A673 (cell line): ENCODE results near the gene AAR2. TPM values are rescaled to one million over a fixed set of nuclear protein-coding genes. Genes with fewer than 3 reads are reported as not detected.

ENCODE experiments used
- BruUV-seq: library from RNA; stranded (reverse); fragments of 400-500 nt; replicated peaks from 2 replicates; lab custom pipeline; 2021; lab: Mats Ljungman, UMichigan
- CTCF ChIA-PET: fragments of 300-600 bp; sonication (Branson Sonifier 250); formaldehyde crosslinking; loops from one replicate; lab custom pipeline; 2022; ENCODE audit warnings: antibody characterized with exemption; lab: Charles Lee
- POLR2A ChIA-PET: fragments of 300-600 bp; sonication (Branson Sonifier 250); formaldehyde crosslinking; loops from one replicate; lab custom pipeline; 2022; ENCODE audit warnings: antibody characterized with exemption; ENCODE audit not compliant: low non-redundant PET; lab: Charles Lee
- DNase-seq: peaks from one replicate; pipeline ENCODE4 v3.0.0-alpha.2; 2015; ENCODE audit warnings: low spot score
- H3K27ac ChIP-seq: fragments of 200-600 bp; sonication (generic); 2 replicates; pipeline ENCODE4 v1.5.1; 2016; ENCODE audit warnings: mixed run types, low read depth, mild to moderate bottlenecking, mixed read lengths, antibody characterized with exemption, low read length; ENCODE audit not compliant: poor library complexity, severe bottlenecking
- H3K27me3 ChIP-seq: fragments of 200-600 bp; sonication (generic); replicated peaks from 2 replicates; pipeline ENCODE4 v1.6.1; 2017; ENCODE audit warnings: mixed run types, low read depth, mild to moderate bottlenecking, mixed read lengths, antibody characterized with exemption, low read length; ENCODE audit not compliant: insufficient read depth, poor library complexity
- H3K36me3 ChIP-seq: fragments of 200-600 bp; sonication (generic); 2 replicates; pipeline ENCODE4 v1.6.1; 2016; ENCODE audit warnings: mixed run types, mild to moderate bottlenecking, mixed read lengths, antibody characterized with exemption, low read length; ENCODE audit not compliant: insufficient read depth, poor library complexity, severe bottlenecking
- H3K4me1 ChIP-seq: fragments of 200-600 bp; sonication (generic); 2 replicates; pipeline ENCODE4 v1.6.1; 2017; ENCODE audit warnings: mixed run types, mild to moderate bottlenecking, mixed read lengths, antibody characterized with exemption, low read length; ENCODE audit not compliant: insufficient read depth, poor library complexity, severe bottlenecking
- H3K4me3 ChIP-seq: fragments of 200-600 bp; sonication (generic); 2 replicates; pipeline ENCODE4 v1.5.1; 2016; ENCODE audit warnings: low read depth, mixed run types, mild to moderate bottlenecking, mixed read lengths, low read length; ENCODE audit not compliant: poor library complexity, severe bottlenecking
- H3K9me3 ChIP-seq: fragments of 200-600 bp; sonication (generic); 2 replicates; pipeline ENCODE4 v1.6.1; 2016; ENCODE audit warnings: mixed run types, low read depth, mild to moderate bottlenecking, mixed read lengths, antibody characterized with exemption, low read length; ENCODE audit not compliant: poor library complexity, severe bottlenecking
- EZH2 ChIP-seq: fragments of 200-600 bp; sonication (generic); IDR thresholded peaks from 2 replicates; pipeline ENCODE4 v1.6.1; 2017; ENCODE audit warnings: borderline replicate concordance, low read depth, mild to moderate bottlenecking, mixed read lengths, antibody characterized with exemption, low read length; ENCODE audit not compliant: poor library complexity, severe bottlenecking
- intact Hi-C: fragments of 100-400 bp; cut with micrococcal nuclease; formaldehyde crosslinking; loops from one replicate; pipeline ENCODE4 v1.10.0; 2022; ENCODE audit not compliant: unreplicated experiment
- total RNA-seq: library from RNA; stranded (reverse); gene quantifications from 2 replicates; pipeline ENCODE4 v1.2.3, GENCODE V29; 2021
- TF ChIP-seq, protein P1 (sequence below): fragments of 300-800, 200-600 bp; sonication (generic); conservative IDR thresholded peaks from 2 replicates; pipeline ENCODE4 v1.5.1; 2017; ENCODE audit warnings: low read depth, mild to moderate bottlenecking, antibody characterized with exemption, low read length, moderate library complexity, mixed read lengths

AAR2 gene
- total RNA-seq, 1 experiment from 2014 or later, result 33.6 TPM

DNA sequence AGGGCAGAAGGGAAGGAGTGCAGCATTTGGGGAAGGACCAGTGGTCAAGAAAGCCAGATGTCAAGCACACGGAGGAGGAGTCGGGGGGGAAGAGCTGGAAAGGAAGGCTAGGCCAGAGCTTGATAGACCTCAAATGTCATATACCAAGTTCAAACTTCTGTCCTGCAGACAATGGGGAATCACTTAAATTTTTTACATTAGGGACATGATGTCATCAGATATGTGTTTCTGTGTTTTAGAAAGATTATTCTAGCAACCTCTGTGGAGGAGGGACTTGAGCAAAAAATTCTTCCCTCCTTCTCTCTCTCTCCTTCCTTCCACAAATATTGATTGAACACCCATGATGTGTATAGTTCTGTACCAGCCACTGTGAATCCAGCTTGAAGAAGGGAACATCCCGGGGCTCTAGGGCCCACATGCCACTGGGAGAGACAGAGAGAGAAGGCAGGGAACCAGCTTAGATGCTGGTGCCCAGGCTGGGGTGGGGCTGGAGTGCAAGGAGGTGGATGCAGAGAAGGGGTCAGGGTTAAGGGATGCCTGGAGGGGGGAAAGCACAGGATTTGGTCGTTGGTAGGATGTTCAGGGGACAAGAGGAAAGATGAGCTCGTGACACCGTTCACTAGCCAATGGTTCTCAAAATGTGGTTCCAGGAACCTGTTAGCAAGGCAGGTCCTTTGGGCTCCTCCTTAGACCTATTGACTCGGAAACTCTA lies 19.8 kb upstream of the AAR2 start:
- POLR2A ChIA-PET, result no interaction called here

DNA sequence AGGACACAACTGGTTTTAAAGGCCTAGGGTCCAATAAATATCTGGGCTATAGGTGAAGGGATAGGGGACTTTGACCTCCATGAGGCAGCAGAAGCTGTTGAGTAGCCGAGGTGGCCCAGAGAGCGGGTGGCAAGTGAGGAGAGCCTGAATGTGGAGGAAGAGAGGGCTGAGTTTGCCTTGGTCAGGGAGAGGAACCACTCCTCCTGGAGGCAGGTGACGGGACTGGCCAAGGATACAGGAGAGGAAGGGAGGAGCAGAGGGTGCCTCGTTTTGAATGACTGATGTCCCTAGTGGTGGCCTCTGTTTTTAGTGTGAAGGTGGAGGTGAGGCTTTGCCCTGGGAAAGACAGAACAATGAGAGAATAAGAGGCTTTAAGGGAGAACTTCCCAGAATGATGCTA lies 19.1 kb upstream of the AAR2 start:
- TF ChIP-seq, protein P1, sequence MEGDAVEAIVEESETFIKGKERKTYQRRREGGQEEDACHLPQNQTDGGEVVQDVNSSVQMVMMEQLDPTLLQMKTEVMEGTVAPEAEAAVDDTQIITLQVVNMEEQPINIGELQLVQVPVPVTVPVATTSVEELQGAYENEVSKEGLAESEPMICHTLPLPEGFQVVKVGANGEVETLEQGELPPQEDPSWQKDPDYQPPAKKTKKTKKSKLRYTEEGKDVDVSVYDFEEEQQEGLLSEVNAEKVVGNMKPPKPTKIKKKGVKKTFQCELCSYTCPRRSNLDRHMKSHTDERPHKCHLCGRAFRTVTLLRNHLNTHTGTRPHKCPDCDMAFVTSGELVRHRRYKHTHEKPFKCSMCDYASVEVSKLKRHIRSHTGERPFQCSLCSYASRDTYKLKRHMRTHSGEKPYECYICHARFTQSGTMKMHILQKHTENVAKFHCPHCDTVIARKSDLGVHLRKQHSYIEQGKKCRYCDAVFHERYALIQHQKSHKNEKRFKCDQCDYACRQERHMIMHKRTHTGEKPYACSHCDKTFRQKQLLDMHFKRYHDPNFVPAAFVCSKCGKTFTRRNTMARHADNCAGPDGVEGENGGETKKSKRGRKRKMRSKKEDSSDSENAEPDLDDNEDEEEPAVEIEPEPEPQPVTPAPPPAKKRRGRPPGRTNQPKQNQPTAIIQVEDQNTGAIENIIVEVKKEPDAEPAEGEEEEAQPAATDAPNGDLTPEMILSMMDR, result no peak
- TF ChIP-seq EZH2, result no peak
- no peaks in the 10 kb centered on the region for H3K4me1 ChIP-seq
- no peaks in the 10 kb centered on the region for H3K36me3 ChIP-seq
- no TSS peak for BruUV-seq
- no peak for DNase-seq
- intact Hi-C loops, result loop anchor here (10.0 kb wide), 1 partner anchor 668 kb away; no protein-coding TSS in a partner anchor
- ChIA-PET CTCF (interaction anchor here (0.6 kb wide), 1 partner anchor 284 kb away, joined by 10 read pairs; no protein-coding TSS in a partner anchor), POLR2A (no interaction called here)
- no peak overlapping the region for H3K4me3 ChIP-seq
- H3K27ac ChIP-seq, result no peak overlapping the region
- H3K27me3 ChIP-seq, result no peaks in the 10 kb centered on the region
- no peaks in the 10 kb centered on the region for H3K9me3 ChIP-seq

More for the DNA sequence above, 19.8 kb upstream of the AAR2 start:
- no peaks in the 10 kb centered on the region for H3K4me1 ChIP-seq
- H3K9me3 ChIP-seq, result no peaks in the 10 kb centered on the region
- intact Hi-C loops, result loop anchor here (10.0 kb wide), 1 partner anchor 668 kb away; no protein-coding TSS in a partner anchor
- no peak overlapping the region for H3K27ac ChIP-seq
- DNase-seq, result no peak
- BruUV-seq, result no TSS peak
- CTCF ChIA-PET, result interaction anchor here (0.6 to 0.8 kb wide), 2 partner anchors 14 to 285 kb away, joined by 3 to 10 read pairs; no protein-coding TSS in a partner anchor
- H3K4me3 ChIP-seq, result no peak overlapping the region
- TF ChIP-seq, protein P1, result no peak
- no peak for TF ChIP-seq EZH2
- H3K36me3 ChIP-seq, result no peaks in the 10 kb centered on the region
- no peaks in the 10 kb centered on the region for H3K27me3 ChIP-seq

DNA sequence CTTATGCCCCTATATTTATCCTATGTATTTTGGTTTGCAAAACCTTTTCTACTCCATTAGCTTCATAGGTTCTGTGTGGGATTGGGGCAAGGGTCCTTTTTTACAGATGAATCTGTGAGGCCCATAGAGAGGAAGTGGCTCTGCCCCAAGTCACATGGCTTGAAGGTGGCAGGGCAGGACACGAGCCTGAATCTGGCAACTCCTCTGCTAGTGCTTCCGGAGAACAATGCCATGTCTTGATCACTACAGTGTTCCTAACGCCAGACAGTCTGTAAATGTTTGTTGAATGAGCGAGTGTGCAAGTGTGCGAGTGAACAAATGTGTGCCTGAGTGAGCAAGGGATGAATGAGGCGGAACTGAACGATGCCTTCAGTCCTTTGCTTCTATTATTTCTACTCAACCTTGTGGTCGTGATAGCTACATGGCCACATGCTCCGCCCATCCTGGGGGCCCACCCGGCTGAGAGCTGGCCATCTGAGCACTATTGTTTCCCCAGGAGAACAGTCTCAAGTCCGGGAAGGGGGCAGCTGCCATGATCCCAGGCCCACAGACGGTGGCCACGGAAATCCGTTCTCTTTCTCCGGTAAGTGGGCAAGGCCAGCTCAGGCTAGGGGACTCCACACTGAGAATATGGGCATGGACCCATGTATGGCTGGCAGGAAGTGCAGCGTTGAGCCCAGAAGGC lies 17.8 kb upstream of the AAR2 start:
- TF ChIP-seq, protein P1, result no peak
- TF ChIP-seq EZH2, result no peak
- ChIA-PET POLR2A (no interaction called here), CTCF (interaction anchor here (1.5 kb wide), 1 partner anchor 221 kb away, joined by 3 read pairs; no protein-coding TSS in a partner anchor)
- intact Hi-C loops, result loop anchor here (10.0 kb wide), 1 partner anchor 666 kb away; no protein-coding TSS in a partner anchor
- no peak for DNase-seq
- no TSS peak for BruUV-seq
- no peaks in the 10 kb centered on the region for H3K4me1 ChIP-seq
- H3K27ac ChIP-seq, result no peak overlapping the region
- H3K27me3 ChIP-seq, result no peaks in the 10 kb centered on the region
- H3K36me3 ChIP-seq, result no peaks in the 10 kb centered on the region
- no peaks in the 10 kb centered on the region for H3K9me3 ChIP-seq
- no peak overlapping the region for H3K4me3 ChIP-seq
